Inferior parietal cortex (tissue), 1 donor: ENCODE measurements around the gene BRD3OS.
"Not testable (repeated sequence)": the region's sequence is repeated elsewhere in the genome, so short reads cannot be mapped to it uniquely, and the experiment has no call there.

Source experiments
- DNase-seq: peaks from one replicate; pipeline ENCODE4 v3.0.0-alpha.2; 2016; ENCODE audit errors: extremely low spot score

The BRD3OS gene

GRCh38 chr9:134063571-134064450 is 38.5 kb downstream of the BRD3OS start:
- DNase-seq = no peak

- DNase-seq = no peak
Measured at GRCh38 chr9:134064711-134065110, 39.4 kb downstream of the BRD3OS start.

- DNase-seq = no peak
Measured at GRCh38 chr9:134065612-134066419, 40.5 kb downstream of the BRD3OS start.

GRCh38 chr9:134066526-134066912 is 41.2 kb downstream of the BRD3OS start:
- DNase-seq = no peak

- DNase-seq = no peak
Measured at GRCh38 chr9:134066913-134067851, 41.9 kb downstream of the BRD3OS start.

GRCh38 chr9:134067904-134068743 is 42.8 kb downstream of the BRD3OS start, which contains the start of gene BRD3:
TSS of gene BRD3 (minus strand) at chr9:134068026. CDS start at chr9:134053477, 14,549 bp downstream.
- DNase-seq = peak; percentile 81

- DNase-seq = no peak
Measured at GRCh38 chr9:134068744-134069479, 43.6 kb downstream of the BRD3OS start.

- DNase-seq = no peak
Measured at GRCh38 chr9:134069480-134070399, 44.5 kb downstream of the BRD3OS start.

GRCh38 chr9:134071149-134071548 is 45.9 kb downstream of the BRD3OS start:
- DNase-seq = no peak

- DNase-seq = not testable (repeated sequence)
Measured at GRCh38 chr9:134072683-134073082, 47.4 kb downstream of the BRD3OS start.

- DNase-seq = no peak
Measured at GRCh38 chr9:134073500-134073899, 48.2 kb downstream of the BRD3OS start.

GRCh38 chr9:134075689-134076088 is 50.4 kb downstream of the BRD3OS start:
- DNase-seq = not testable (repeated sequence)

- DNase-seq = no peak
Measured at GRCh38 chr9:134076644-134077043, 51.4 kb downstream of the BRD3OS start.
